Epithelial cell of esophagus (primary cell): Measurements from ENCODE around the gene NOTUM.

Source experiments
- DNase-seq: peaks from one replicate; pipeline ENCODE4 v3.0.0; 2010; ENCODE audit warnings: low read depth
- H3K4me3 ChIP-seq: 2 replicates; pipeline ENCODE4 v1.5.1; 2011; ENCODE audit warnings: mild to moderate bottlenecking, low read length, control low read depth
- TF ChIP-seq, protein P1 (sequence below): IDR thresholded peaks from 2 replicates; pipeline ENCODE4 v1.5.1; 2011; ENCODE audit warnings: low read depth, mild to moderate bottlenecking, low read length, control low read depth, inconsistent platforms; ENCODE audit not compliant: insufficient read depth; ENCODE audit errors: missing control alignments

The NOTUM gene

DNA sequence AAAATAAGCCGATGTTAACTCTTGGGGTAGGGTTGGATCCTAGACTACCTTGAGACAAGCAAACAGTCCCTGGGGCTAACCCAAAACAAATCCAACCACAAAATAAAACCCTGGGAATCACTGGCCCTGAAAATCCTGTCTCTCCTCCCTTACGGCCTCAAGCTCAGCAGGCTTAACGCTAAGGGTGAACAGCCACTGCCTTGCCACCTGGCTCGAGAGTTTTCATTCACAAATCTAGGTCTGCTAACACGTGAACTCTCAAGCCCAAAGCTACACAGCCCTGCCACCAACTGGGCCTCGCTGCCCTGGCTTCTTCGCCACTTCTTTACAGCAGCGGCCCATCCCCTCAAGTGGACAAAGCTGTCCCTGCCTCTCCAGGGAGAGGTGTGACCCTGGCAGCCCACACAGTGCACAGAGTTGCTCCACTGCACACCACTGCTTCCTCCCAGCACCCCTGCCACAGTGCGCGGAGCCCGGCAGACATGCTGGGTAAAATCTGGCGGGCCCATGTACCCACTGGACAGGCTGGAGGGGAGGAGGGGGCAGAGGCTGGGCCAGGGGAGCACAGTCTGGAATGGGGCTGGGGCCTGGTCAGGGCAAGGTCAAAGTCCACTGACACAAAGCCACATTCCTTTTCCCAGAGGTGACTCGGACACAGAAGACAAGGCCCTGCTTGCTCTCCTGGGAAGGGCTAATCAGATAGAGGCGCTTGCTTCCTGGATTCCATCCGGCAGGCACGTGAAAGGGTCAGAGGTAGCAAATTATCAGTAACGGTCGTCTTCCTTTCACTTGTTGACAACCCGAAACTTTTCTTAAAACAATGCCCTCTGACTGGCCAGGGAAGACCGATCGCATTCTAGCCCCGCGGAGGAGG is 50.8 kb downstream of the NOTUM start:
- TF ChIP-seq, protein P1, sequence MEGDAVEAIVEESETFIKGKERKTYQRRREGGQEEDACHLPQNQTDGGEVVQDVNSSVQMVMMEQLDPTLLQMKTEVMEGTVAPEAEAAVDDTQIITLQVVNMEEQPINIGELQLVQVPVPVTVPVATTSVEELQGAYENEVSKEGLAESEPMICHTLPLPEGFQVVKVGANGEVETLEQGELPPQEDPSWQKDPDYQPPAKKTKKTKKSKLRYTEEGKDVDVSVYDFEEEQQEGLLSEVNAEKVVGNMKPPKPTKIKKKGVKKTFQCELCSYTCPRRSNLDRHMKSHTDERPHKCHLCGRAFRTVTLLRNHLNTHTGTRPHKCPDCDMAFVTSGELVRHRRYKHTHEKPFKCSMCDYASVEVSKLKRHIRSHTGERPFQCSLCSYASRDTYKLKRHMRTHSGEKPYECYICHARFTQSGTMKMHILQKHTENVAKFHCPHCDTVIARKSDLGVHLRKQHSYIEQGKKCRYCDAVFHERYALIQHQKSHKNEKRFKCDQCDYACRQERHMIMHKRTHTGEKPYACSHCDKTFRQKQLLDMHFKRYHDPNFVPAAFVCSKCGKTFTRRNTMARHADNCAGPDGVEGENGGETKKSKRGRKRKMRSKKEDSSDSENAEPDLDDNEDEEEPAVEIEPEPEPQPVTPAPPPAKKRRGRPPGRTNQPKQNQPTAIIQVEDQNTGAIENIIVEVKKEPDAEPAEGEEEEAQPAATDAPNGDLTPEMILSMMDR: no peak
- peak overlapping the region; percentile 66 for H3K4me3 ChIP-seq
- no peak for DNase-seq

DNA sequence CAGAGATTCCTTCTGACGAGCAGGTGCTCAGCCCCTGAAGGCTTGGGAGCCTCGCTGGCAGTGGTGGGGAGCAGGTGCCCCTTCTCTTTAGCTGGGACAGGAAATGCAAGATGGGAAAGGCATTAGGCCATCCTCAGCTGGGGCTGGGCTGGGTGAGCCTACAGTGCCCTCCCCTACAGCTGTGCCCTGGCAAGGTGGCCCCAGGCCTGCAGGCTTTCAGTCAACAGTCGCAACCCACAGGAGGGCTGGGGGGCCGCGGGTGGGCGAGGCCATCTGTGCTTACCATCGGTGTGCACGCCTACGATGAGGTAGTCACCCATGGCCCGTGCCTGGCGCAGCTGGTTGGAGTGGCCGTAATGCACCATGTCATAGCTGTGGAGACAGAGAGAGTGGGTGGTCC is 51.8 kb downstream of the NOTUM start:
- TF ChIP-seq, protein P1: no peak
- no peak overlapping the region for H3K4me3 ChIP-seq
- DNase-seq: no peak

DNA sequence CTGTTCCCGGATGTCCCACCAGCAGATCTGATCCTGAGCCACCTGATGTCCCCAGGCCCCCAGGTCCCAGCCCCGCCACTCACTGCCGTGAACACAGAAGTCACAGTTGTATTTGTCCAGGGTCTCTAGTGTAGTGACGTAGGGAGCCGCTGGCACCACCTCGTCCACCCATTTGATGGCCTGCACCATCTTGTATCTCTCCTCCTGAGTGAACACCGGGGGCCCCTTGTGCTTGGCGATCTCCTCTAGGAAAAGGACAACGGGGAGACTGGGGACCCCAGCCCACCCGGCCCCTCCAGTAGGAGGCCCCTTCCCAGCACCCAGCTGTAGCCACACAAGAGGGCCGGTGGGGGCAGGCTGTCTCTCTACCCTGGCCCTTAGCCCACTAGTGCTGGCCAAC is 52.2 kb downstream of the NOTUM start:
- no peak overlapping the region for H3K4me3 ChIP-seq
- DNase-seq: no peak
- TF ChIP-seq, protein P1: no peak

DNA sequence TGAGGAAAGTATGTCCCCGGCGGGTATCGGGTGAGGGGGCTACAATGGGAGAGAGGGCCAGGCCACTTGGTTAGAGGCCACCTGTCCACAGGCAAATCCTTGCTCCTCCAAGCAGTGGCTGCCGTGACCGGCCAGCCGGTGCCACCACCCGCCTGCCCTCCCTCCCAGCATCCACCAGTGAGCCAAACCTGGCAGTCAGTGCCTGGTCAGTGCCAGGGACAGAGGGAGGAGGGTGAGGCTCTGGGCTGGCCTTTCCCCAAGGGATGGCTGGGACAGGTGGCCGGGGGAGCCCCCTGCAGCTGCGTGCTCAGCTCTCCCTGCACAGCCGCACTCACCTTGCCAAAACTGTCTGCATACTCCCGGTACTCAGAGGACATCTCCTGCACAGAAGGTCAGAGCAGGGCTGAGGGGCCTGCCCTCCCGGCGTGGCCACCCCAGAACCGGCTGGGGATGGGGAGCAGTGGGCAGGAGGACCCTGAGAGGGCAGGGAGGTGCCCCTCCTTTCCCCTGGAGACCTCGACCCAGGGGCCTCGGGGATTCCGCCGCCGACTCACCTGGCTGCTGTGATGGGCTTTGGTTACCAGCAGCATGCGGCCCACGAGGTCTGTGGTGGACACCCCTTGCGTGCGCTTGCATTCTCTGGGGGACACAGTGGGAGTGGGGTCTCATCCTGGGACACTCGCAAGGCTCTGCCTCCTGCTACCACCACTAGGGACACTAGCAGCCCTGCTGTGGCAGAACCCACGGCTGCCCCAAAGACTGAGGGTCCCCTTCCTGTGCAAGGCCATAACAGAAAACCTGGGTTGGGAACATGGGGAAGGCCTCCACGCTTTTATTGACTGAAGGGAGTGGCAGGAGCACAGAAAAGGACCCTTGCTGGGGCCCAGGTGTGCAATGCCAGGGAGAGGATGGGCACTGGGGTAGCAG is 53.5 kb downstream of the NOTUM start:
- no peak for DNase-seq
- H3K4me3 ChIP-seq: no peak overlapping the region
- TF ChIP-seq, protein P1: no peak

DNA sequence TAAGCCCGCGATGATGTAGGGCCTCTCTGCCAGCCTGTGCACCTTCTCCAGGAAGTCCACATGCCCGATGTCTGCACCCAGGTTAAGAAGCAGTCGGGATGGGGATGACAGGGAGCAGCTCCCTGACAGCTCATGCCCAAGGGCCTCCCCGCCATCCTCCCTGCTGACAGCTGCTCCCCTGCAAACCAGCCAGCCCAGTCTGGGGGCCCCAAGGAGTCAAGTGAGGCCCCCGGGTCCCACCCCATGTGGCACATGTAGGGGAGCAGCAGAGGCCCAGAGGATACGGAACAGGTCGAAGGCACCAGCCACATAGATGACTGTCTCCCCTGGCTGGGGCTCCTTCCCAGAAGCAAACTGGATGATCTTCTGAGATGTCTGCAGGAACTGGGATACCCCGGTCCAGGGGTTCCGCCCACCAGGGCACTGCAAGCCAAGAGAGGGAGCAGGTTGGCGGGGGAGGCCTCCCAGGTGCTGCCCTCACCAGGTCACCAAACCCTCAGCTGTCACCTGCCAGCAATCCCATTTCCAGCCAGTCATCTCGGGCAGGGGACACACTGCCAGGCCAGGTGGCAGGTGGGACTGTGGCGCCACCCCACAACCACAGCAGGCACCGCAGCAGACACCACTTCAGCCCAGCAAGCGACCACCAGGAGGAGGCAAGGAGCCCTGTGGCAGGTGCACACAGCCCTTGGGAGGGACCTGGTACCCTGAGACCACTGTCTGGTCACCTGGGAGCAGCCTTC is 54.3 kb downstream of the NOTUM start:
- TF ChIP-seq, protein P1: peak; percentile 22
- no peak overlapping the region for H3K4me3 ChIP-seq
- DNase-seq: no peak

DNA sequence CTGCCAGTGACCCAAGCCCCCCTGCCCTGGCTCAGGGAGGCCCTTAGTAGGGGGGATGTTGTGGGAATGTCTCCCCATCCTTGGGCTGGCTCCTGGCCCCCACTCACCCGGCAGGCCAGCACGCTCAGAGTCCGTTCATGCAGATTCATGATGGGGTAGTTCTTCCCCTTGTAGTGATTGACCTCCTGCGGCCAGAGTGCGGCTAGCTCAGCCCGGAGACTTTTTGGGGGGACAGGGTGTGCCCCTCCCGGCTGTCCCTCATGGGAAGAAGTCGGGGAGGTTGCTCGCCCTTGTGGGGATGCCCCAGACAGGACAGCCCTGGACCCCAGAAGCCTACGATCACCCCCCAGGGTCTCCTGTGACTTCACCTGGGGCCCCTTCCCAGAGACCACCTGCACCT is 55.0 kb downstream of the NOTUM start:
- H3K4me3 ChIP-seq: no peak overlapping the region
- DNase-seq: no peak
- TF ChIP-seq, protein P1: no peak
